ACC112 (cell line): ENCODE measurements around the gene ASS1.

ENCODE experiments used
- H2AFZ ChIP-seq: fragments of 200-600 bp; sonication (generic); one replicate; pipeline ENCODE4 v1.6.0; 2017; ENCODE audit warnings: antibody characterized with exemption, low read length; ENCODE audit not compliant: unreplicated experiment
- H3K27ac ChIP-seq: fragments of 200-600 bp; sonication (generic); 2 replicates; pipeline ENCODE4 v1.5.1; 2014; ENCODE audit warnings: low read depth, mild to moderate bottlenecking, antibody characterized with exemption, low read length, moderate library complexity
- H3K27me3 ChIP-seq: fragments of 200-600 bp; sonication (generic); 2 replicates; pipeline ENCODE4 v1.6.1; 2014; ENCODE audit warnings: mild to moderate bottlenecking, antibody characterized with exemption, low read length, moderate library complexity, mixed read lengths; ENCODE audit not compliant: insufficient read depth
- H3K36me3 ChIP-seq: fragments of 200-600 bp; sonication (generic); 2 replicates; pipeline ENCODE4 v1.6.1; 2016; ENCODE audit warnings: mild to moderate bottlenecking, antibody characterized with exemption, low read length, moderate library complexity, mixed read lengths; ENCODE audit not compliant: insufficient read depth
- H3K4me1 ChIP-seq: fragments of 200-600 bp; sonication (generic); one replicate; pipeline ENCODE4 v1.6.1; 2016; ENCODE audit warnings: low read length, mixed read lengths; ENCODE audit not compliant: insufficient read depth, unreplicated experiment, control insufficient read depth
- H3K4me3 ChIP-seq: fragments of 200-600 bp; sonication (generic); 2 replicates; pipeline ENCODE4 v1.5.1; 2014; ENCODE audit warnings: mild to moderate bottlenecking, low read depth, low read length
- H3K79me2 ChIP-seq: fragments of 200-600 bp; sonication (generic); one replicate; pipeline ENCODE4 v1.6.0; 2016; ENCODE audit warnings: low read length; ENCODE audit not compliant: control insufficient read depth, unreplicated experiment, insufficient read depth

ASS1 gene

GRCh38 chr9:130406278-130406895 lies 38.4 kb upstream of the ASS1 start:
- Histone ChIP-seq H3K27me3 (no peaks in the 10 kb centered on the region), H3K4me3 (no peak overlapping the region)

DNA sequence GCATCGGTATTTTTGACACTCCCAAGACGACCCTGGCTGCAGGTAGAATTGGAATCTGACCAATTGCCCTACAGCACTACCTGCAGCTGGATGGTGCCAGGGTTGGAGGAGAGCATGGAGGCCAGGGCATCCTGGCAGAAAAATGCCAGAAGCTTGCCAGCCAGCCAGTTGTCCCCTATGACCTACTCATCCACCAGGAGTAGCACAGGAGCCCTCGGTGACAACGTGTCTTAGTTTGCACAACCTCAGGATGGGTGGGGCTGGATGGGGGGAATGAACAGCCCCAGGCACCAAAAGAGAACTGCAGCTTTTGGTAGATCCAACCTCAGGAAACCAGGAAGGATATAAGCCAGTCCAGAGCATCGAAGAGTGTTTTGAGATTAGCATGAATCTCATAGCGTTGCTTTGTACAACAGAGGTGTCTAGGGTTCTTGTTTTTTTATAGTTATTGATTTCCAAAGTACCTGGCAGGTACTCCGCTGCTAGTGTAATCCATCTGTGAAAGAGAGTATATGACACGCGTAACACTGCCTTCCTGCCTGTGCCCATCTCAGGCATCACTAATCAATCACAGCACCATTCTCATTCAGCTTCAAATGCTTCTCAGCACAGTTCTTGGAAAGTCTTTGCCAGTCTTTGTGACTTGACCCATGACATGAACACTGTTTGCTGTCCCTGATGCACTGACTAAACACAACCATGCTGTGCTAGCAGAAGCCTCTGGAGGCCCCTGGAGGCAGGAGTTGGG lies 36.7 kb upstream of the ASS1 start:
- no peaks in the 10 kb centered on the region for H3K79me2 ChIP-seq
- no peak overlapping the region for H3K4me3 ChIP-seq
- H3K36me3 ChIP-seq = no peaks in the 10 kb centered on the region
- H3K27ac ChIP-seq = no peak overlapping the region
- no peaks in the 10 kb centered on the region for H3K4me1 ChIP-seq
- H3K27me3 ChIP-seq = no peaks in the 10 kb centered on the region
- no peak overlapping the region for H2AFZ ChIP-seq

More at GRCh38 chr9:130406278-130406895, 38.4 kb upstream of the ASS1 start:
- Histone ChIP-seq H3K27ac (no peak overlapping the region), H3K79me2 (no peaks in the 10 kb centered on the region), H3K36me3 (no peaks in the 10 kb centered on the region), H3K4me1 (no peaks in the 10 kb centered on the region), H2AFZ (no peak overlapping the region)

DNA sequence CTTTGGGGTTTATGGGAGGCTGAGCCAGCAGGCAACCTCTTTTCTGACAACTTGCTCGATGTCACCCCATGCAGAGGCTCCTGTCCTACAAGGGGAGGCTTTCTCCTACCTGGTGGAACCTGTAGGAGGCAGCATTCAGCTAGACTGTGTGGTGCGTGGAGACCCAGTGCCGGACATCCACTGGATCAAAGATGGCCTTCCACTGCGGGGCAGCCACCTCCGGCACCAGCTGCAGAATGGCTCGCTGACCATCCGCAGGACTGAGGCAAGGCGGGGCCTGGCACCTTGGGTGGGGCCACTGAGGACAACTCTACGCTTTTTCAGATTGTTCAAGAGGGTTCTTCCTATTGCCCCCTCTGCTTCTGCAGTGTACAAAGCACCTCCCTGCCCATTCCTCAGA lies 36.1 kb upstream of the ASS1 start:
- no peaks in the 10 kb centered on the region for H3K4me1 ChIP-seq
- no peak overlapping the region for H3K27ac ChIP-seq
- no peaks in the 10 kb centered on the region for H3K36me3 ChIP-seq
- H3K79me2 ChIP-seq = no peaks in the 10 kb centered on the region
- H2AFZ ChIP-seq = no peak overlapping the region
- no peak overlapping the region for H3K4me3 ChIP-seq
- no peaks in the 10 kb centered on the region for H3K27me3 ChIP-seq

- Histone ChIP-seq H3K4me3 (no peak overlapping the region), H2AFZ (no peak overlapping the region), H3K27ac (no peak overlapping the region), H3K4me1 (no peaks in the 10 kb centered on the region), H3K79me2 (no peaks in the 10 kb centered on the region), H3K36me3 (no peaks in the 10 kb centered on the region), H3K27me3 (no peaks in the 10 kb centered on the region; the same call in 1 of the 2 replicates)
These were observed 35.5 kb upstream of the ASS1 start for GRCh38 chr9:130409246-130409645.

GRCh38 chr9:130410443-130410842 lies 34.3 kb upstream of the ASS1 start:
- H3K27me3 ChIP-seq = no peaks in the 10 kb centered on the region; the same call in 1 of the 2 replicates
- no peak overlapping the region for H2AFZ ChIP-seq
- no peaks in the 10 kb centered on the region for H3K36me3 ChIP-seq
- H3K79me2 ChIP-seq = no peaks in the 10 kb centered on the region
- H3K27ac ChIP-seq = no peak overlapping the region
- no peaks in the 10 kb centered on the region for H3K4me1 ChIP-seq
- no peak overlapping the region for H3K4me3 ChIP-seq

GRCh38 chr9:130411566-130411915 lies 33.2 kb upstream of the ASS1 start:
- Histone ChIP-seq H3K27ac (no peak overlapping the region), H3K4me1 (no peaks in the 10 kb centered on the region), H3K79me2 (no peaks in the 10 kb centered on the region), H2AFZ (no peak overlapping the region), H3K36me3 (no peaks in the 10 kb centered on the region), H3K27me3 (no peaks in the 10 kb centered on the region; the same call in 1 of the 2 replicates), H3K4me3 (no peak overlapping the region)

DNA sequence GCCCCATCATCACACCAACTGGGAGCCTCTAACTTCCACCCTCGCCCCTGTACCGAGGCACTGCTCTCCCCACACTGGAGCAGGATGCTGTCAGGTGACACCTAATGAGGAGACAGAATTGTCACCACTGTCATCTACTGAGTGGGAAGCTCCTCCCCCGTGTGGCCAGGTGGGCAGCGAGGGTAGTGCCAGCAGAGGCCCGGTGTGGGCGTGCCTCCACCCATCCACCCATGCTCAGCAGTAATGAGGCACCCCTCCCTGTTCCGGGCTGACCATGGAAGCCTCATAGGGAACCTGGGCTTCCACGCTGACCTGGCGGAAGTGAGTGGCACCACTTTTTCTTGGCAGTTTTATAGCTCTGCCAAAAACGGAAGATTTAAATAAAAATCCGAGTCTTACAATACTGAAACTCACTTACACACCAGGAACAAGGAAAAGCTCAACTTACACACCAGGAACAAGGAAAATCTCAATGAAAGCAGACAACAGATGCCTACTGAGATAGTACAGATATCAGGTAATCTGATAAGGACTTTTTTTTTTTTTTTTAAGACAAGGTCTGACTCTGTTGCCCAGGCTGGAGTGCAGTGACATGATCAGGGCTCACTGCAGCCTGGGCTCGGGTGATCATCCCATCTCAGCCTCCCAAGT lies 30.6 kb upstream of the ASS1 start:
- no peaks in the 10 kb centered on the region; the same call in 1 of the 2 replicates for H3K27me3 ChIP-seq
- no peak overlapping the region for H3K27ac ChIP-seq
- no peak overlapping the region for H2AFZ ChIP-seq
- H3K4me3 ChIP-seq = no peak overlapping the region
- no peaks in the 10 kb centered on the region for H3K4me1 ChIP-seq
- H3K79me2 ChIP-seq = no peaks in the 10 kb centered on the region
- no peaks in the 10 kb centered on the region for H3K36me3 ChIP-seq

- H3K4me3 ChIP-seq = no peak overlapping the region
- no peak overlapping the region for H3K27ac ChIP-seq
- no peaks in the 10 kb centered on the region; the same call in 1 of the 2 replicates for H3K27me3 ChIP-seq
- no peak overlapping the region for H2AFZ ChIP-seq
- H3K4me1 ChIP-seq = no peaks in the 10 kb centered on the region
- H3K36me3 ChIP-seq = no peaks in the 10 kb centered on the region
- H3K79me2 ChIP-seq = no peaks in the 10 kb centered on the region
These were observed 29.6 kb upstream of the ASS1 start for GRCh38 chr9:130414910-130415746.

DNA sequence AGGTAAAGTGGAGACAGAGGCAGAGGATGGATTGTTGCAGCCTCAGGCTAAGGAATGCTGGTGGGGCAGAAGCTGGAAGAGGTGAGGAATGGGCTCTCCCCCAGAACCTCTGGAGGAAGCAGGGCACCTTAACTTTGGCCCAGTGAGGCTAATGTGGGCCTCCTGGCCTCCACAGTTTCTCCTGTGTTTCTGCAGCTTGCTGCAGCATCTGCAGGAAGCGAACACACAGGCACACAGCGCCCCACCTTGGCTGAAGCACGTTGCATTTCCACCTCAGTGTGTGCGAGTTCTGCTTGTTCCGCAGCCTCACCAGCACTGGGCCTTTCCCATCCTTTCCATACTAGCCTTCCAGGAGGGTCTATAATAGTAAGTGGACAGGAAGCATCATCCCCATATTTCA lies 27.2 kb upstream of the ASS1 start:
- H3K79me2 ChIP-seq = no peaks in the 10 kb centered on the region
- H3K4me1 ChIP-seq = no peaks in the 10 kb centered on the region
- H2AFZ ChIP-seq = no peak overlapping the region
- H3K4me3 ChIP-seq = no peak overlapping the region
- no peaks in the 10 kb centered on the region; the same call in 1 of the 2 replicates for H3K27me3 ChIP-seq
- H3K27ac ChIP-seq = no peak overlapping the region
- no peaks in the 10 kb centered on the region for H3K36me3 ChIP-seq

DNA sequence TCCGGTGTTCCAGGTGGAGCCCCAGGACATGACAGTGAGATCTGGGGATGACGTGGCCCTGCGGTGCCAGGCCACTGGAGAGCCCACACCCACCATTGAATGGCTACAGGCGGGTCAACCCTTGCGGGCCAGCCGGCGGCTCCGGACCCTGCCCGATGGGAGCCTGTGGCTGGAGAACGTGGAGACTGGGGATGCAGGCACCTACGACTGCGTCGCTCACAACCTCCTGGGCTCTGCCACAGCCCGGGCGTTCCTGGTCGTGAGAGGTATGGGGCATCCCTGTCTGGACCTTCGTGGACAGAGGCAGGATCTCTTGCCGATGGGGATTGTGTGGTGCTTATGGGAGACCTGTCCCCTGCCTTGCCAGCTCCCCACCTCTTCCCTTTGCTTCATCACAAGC lies 26.0 kb upstream of the ASS1 start:
- Histone ChIP-seq H2AFZ (no peak overlapping the region), H3K27me3 (no peaks in the 10 kb centered on the region; the same call in 1 of the 2 replicates), H3K4me1 (no peaks in the 10 kb centered on the region), H3K79me2 (no peaks in the 10 kb centered on the region), H3K27ac (no peak overlapping the region), H3K4me3 (no peak overlapping the region), H3K36me3 (no peaks in the 10 kb centered on the region)
